NCI-H2196 (cell line): ENCODE data around the gene SDK2.
A peak's percentile ranks its signal among the peaks of the same experiment; 100 is the strongest.

ENCODE experiments used
- DNase-seq: peaks from one replicate; lab custom pipeline; 2025; ENCODE audit not compliant: unreplicated experiment; lab: John Stamatoyannopoulos, UW

The SDK2 gene

DNA sequence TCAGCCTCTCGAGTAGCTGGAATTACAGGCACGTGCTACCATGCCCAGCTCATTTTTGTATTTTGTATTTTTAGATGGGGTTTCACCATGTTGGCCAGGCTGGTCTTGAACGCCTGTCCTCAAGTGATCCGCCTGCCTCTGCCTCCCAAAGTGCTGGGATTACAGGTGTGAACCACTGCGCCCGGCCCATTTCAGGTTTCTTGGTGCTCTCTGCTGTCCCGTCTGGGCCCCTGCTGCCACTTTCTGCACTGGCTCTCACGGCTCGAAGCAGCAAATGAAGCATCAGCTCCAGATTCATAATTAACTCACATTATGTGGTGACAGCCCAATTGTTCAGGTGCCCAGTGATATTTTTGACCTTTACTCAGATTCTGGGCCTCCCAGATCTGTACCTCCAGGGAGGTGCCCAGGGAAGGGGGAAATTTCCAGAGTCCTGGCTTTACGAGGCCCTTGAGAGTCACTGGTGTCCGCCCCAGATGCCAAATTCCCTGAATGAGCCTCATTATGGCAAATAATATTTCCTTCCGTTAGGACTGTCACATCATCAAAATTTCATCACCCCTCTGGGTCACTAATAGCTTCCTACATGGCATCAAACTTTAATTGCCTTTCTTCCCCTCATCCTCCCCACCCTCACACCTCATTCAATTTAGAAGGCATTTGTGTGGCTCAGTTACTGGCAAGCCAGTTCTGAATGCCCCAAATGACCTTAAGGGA is 9.0 kb downstream of the SDK2 start:
- no peak for DNase-seq

DNA sequence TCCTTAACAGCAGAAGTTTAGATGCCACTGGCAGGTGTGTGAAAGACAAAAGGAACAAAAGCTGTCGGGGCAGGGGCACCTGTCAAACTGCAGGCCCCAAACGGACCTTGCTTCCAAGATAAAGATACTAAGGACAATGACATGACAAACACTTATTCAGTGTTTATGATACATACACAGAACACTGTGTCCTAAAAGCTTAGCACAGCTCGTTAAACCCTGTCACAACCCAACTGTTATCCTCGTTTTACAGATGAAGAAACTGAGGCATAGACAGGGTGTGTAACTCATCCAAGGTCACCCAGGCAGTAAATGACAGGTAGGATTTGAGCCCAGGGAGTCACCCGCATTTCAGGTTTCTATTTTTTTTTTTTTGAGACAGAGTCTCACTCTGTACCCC is 9.6 kb downstream of the SDK2 start:
- no peak for DNase-seq

DNA sequence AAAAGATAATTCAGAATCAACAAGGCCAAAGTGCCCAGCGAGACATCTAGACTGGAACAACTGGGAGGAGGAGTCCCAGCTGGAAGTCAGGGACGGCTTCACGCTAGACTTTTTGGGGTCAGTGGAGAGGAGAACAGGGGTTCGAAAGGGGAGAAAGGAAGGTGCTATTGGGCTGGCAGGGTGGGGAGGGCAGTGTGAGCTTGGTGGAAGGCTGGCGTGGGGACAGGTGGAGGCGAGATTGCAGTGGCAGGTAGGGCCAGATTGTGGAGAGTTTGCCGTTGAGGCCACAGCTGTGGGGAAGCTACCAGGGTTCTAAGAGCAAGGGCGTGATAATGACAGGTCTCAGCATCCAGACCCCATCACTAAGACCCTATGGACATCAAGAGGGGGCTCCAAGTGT is 10.5 kb downstream of the SDK2 start:
- no peak for DNase-seq

DNA sequence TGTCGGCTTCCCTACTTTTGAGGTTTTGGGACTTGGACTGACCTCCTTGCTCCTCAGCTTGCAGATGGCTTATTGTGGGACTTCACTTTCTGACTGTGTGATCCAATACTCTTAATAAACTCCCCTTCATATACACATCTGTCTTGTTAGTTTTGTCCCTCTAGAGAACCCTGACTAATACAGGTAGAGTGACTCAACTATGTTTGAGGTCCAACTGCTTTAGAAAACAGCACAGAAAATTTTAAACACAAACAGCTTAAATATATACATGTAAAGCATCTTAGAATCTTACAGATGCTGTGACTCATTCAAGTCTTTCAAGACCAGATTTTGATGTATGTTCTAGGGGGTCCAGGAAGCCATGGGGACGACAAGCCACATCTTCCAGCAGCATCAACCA is 11.7 kb downstream of the SDK2 start:
- no peak for DNase-seq

DNA sequence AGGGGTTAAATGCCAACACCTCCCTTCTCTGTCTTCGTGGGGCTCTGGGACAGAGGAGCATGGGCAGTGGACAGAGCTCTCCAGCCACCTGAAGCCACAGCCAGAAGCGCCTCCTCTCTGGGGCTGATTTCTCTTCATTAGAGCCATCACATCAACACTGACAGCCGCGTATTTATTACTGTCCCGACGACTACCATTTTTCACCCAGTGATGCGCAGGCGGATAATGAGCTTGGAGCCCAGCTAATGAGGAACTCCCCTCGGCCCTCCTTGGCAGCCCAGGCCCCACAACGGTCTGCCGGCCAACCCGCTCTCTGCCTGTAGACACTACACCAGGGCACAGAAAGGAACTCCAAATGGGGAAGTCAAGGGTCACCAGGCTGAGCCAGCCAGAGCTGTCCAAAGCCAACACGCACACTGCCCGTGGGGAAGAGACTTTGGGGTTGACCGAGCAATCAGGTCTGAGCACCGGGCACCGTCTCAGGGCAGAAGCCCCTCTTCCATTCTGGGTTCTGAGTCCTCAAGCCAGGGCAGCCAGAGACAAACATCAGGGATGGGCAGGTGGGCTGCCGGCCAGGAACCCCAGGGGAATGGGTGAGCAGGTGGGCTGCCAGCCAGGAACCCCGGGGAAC is 13.2 kb downstream of the SDK2 start:
- no peak for DNase-seq

DNA sequence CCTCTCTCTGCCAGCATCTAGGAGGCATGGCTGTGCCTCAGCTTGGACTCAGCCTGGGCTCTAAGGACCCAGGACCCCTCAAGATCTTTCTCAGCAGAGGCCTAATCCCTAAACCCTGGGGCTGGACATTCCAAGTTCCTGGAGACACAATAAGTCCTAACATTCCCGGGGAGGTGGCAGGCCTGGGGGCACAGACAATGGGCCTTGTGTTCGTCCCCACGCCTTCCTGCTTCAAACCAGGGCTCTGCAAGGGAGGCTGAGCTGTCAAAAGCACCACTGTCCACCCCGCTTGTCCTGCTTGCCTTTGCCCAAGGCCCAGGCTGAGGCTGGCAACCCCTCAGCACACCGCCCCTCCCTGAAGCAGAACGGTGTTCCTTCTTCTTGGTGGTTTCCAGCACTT is 13.7 kb downstream of the SDK2 start:
- no peak for DNase-seq

DNA sequence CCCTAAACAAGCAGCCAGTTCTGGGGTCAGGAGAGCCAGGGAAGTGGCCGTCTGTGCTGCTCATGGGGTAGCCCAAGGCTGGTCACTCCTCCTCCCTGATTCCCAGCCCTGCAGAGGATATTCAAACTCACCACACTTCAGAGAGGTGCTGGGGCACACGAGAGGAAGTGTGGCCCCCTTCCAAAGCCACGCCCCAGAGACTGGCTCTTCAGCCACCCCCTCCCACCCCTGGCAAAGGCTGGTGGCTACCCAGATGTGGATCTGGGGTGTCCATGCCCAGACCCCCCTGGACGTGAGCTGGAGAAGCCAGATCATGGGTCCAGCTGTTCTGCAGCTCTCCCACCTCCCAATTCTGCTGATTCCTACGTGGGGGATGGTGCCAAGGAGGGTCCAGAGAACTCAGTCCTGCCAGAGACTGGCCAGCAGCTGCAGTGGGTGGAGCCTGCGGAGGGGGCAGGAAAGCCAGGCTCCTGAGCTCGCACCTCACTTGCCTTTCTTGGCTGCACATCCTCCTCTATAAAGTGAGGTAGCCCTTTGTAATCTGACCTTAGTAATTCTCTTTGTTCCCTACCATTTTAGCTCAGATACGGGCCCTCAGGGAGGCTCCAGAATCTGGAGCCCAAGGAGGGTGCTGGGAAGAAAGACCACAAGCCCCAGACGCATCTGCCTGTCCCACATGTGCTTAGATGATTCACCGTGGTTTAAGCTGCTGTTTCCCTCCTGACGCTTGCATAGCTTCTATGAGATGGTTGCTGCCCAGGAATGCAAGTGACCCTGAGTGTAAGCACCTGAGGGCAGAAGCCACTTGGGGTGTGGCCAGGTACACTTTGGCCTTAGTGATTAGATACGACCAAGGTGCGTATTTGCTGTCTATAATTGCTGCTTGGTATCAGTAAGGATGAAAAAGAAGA is 15.3 kb downstream of the SDK2 start:
- DNase-seq, result no peak

DNA sequence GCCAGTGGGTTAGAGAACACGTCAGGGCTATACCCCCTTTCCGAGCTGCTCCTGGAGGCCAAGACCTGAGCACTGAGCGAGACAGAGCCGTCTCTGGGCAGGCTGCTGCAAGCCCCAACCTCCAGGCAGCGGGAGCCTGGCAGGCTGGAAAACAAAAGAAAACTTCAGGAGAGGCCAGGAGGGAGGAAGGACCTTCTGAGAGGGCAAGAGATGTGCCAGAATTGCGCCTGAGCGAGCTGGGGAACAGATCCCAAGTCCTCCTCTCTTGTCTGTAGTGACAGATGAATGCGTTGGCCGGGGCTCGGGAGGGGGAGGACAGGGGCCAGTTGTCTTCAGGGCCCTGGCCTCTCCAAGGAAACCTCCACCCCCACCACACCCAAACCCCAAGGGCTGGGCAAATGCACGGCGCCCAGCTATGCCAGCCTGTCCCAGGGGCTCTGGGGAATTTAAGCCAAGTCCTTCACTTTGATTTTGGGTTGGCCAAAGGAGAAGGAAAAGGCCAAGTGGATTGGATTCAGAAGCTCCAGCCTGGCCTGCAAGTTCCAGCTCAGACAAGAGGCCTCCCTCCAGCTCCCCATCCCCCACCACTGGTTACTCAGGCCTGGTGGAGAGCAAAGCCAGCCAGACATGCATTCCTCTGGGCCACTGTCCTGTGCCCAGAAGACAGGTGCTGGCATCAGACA is 18.1 kb downstream of the SDK2 start:
- DNase-seq, result peak; percentile 19

DNA sequence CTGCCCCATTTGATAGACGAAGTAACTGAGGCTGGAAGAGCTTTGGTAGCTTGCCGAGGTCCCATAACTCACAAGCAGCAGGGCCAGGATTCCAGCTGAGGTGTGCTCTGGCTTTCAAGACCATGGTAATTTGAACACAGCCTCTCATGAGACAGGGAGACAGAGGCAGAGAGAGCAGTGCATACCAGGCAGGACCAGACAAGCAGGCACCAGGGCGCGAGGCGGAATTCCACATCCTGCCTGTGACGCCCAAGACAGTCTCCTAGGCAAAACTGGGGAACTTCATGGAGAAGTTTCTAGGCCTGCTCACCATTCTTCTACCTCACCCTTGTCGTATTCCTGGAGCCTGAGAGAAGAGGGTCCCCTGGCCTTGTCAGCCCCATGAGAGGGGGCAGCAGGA is 19.2 kb downstream of the SDK2 start:
- DNase-seq, result no peak

DNA sequence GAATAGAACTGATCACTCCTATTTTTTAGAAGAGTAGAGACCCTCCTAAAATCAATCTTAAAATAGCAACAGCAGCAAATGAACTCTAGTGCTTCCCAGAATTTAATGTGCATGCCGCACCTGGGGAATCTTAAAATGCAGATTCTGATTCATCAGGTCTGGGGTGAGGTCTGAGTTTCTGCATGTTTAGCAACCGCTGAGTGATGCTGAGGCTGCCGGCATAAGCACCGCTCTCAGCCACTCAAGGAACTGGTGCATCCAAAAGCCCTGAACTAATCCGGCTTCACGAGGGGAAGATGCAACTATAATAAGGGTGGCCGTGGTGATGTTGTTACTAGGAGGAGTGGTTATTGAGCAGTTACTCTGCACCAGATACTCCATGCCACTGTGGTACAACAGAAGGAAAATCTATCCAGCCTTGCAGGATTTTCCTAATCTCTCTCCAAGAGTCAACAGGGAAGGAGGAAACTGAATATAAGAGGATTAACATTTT is 19.7 kb downstream of the SDK2 start:
- DNase-seq, result no peak

DNA sequence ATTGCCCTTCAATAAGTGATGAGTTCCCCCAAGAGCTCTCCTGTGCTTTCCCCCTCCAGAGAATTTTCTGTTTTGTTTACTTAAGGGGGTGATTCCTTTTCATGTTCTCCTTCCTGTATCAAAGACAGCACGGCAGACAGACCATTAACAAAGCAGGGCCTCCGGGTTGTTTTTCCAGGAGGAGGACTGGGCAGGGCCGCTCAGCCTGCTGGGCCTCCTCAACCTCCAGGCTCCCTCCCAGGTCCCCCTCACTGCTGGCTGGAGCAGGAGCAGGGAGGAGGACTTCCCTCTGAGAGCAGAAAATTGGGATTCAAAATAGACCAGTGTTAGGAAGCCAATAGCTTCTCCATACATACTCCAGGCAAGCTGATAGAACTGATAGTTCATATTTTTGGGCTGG is 20.4 kb downstream of the SDK2 start:
- no peak for DNase-seq

DNA sequence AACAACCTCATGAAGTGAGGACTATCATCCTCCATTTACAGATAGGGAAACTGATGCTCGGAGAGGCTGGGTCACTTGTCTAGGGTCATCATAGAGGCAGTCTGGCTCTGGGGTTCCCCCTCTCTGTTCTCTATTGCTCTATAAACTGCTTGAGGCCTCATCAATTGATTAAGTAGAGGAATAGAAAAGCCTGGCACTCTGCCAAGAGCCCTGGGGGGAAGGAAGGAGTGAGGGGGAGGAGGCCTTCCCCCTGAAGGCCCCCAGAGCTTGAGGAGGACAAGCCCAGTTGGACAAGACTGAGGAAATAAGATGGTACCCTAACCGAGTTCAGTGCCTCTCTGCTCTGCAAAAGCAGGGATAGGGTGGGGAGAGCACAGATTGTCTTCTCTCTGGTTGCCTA is 21.0 kb downstream of the SDK2 start:
- no peak for DNase-seq

DNA sequence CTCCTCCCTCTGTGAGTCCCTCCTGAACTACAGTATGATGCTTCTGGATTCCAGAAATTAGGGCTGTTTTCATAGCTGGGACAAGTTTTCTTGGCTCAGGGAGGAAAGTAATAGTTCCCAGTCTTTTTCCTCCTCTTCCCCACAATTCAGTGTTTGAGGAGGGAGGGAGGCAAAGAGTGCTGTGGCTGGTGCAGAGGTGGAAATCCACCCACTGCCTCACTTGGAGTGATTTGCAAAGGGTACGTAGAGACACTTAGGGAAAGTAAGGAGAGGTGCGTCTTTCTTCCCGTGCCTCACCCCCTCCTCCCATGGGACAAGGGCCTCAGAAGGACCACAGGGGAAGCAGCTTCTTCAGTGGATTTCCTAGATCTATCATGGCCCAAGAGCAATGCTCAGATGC is 21.9 kb downstream of the SDK2 start:
- DNase-seq, result no peak

DNA sequence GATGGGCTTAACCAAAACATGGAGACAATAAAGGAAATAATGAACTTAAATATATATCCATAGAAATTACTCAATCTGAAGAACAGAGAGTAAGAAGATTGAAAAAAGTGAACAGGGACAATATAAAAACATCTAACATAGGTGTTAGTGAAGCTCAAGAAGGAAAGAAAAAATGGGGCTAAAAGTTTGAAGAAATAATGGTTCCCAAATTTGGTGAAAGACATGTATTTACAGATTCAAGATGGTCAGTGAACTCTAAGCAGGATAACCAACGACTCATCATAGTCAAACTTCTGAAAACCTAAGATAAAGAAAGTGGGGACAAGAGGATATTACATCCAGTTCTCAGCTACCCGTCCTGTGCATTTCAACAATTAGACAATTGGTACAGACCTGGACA is 22.6 kb downstream of the SDK2 start:
- DNase-seq, result no peak

DNA sequence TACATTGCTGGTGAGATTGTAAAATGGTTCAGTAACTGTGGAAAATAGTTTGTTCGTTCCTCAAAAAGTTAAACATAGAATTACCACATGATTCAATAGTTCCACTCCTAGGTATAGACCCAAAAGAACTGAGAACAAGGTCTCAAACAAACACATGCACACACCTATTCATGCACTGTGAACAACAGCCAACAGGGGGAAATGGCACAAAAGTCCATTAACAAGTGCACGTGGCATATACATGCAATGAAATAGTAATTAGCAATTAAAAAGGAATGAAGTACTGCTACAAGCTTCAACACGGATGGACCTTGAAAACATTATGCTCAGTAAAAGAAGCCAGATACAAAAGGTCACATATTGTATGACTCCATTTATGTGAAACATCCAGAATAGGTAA is 23.8 kb downstream of the SDK2 start:
- DNase-seq, result no peak

DNA sequence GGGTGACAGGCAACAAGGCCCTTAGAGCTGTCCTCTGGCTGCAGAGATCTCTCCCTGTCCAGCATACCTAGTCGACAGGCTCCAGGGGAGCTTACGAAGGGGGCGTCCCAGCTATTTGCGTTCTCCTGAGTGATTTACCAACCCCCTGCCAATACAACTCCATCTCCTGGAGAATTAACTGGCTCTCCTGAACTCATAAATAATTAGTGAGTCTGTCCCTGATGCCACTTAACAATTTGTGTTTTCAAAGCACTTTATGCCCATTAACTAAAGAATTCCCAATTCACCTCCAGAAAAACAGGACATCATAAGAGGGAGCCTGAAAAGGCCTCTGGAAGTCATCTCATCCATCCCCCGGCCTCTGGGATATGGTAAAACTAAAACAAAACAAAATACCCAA is 26.7 kb downstream of the SDK2 start:
- DNase-seq, result no peak

DNA sequence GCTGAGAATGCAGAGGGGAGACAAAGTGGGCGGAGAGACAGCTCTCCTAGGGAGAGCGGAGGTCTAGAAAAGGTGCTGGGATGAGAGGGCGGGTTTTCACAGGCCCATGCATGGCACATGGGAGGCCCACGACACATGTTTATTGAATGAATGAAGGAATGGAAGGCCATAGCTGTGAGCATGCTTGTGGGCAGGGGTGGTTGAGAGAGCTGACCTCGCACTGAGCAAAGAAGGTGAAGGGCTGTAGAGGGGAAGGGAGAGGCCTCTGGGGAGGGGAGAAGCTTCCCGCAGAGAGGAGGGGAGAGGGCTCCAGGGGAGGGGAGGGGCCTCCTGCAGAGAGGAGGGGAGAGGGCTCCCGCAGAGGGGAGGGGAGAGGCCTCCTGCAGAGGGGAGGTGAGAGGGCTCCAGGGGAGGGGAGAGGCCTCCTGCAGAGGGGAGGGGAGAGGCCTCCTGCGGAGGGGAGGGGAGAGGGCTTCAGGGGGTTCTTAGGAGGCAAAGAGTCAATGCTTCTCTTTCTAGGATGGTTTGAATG is 27.3 kb downstream of the SDK2 start:
- DNase-seq, result no peak

DNA sequence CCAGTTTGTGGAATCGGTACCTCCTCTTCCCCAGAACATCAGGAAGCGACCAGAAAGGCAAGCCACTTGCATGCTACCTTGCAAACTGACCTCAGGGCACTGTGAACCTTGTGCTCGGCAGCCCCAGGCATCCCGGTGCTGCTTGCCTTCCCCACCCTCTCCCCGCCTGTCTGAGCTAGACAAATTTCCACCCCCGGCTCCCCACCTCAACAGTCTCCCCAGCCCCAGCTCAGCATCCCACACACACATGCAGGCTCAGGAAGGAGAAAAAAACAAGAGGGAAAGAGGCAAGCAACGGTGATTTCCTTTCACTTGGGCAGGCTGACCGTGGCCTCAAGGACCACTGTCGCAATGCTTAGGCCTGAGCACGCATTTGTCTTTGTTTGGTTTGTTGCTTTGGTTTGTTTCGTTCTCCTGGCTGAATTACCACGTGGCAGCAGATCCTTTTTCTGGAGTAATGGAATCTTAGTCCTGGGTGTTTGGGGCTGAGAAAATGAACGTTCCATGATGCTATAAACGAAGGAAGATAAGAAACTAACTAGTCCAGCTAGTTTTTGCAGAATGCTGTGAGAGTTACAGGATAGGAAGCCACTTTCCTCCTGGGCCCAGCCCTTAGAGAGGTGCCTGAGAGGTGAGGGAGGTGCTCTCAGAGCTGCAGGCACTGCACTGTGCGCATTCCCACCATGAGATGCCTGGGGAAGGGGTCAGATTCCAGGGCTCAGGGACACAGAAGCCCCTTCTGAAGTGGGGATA is 27.9 kb downstream of the SDK2 start:
- DNase-seq, result no peak

DNA sequence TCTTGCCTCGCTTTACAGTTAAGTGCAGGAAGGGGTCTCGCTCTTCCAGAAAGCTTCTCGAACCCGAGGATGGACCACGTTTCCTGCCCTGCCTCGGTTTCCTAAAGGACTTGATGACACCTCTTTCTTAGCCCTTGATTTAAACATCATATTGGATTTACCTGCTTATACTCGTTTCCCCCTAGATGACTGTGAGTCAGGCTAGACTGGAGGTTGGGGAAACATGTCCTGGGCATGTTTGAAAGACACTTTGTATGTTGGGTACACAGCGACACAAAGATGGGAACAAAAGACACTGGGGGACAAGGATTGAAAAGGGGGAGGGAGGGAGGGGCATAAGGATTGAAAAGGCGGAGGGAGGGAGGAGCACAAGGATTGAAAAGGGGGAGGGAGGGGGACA is 30.0 kb downstream of the SDK2 start:
- DNase-seq, result no peak
